Fibroblast of gingiva (primary cell): ENCODE results near the gene CYP2W1.
A peak's percentile ranks its signal among the peaks of the same experiment; 100 is the strongest.

Experiments
- DNase-seq: peaks from one replicate; pipeline ENCODE4 v3.0.0-alpha.2; 2011; ENCODE audit warnings: low read depth

Gene CYP2W1

DNA sequence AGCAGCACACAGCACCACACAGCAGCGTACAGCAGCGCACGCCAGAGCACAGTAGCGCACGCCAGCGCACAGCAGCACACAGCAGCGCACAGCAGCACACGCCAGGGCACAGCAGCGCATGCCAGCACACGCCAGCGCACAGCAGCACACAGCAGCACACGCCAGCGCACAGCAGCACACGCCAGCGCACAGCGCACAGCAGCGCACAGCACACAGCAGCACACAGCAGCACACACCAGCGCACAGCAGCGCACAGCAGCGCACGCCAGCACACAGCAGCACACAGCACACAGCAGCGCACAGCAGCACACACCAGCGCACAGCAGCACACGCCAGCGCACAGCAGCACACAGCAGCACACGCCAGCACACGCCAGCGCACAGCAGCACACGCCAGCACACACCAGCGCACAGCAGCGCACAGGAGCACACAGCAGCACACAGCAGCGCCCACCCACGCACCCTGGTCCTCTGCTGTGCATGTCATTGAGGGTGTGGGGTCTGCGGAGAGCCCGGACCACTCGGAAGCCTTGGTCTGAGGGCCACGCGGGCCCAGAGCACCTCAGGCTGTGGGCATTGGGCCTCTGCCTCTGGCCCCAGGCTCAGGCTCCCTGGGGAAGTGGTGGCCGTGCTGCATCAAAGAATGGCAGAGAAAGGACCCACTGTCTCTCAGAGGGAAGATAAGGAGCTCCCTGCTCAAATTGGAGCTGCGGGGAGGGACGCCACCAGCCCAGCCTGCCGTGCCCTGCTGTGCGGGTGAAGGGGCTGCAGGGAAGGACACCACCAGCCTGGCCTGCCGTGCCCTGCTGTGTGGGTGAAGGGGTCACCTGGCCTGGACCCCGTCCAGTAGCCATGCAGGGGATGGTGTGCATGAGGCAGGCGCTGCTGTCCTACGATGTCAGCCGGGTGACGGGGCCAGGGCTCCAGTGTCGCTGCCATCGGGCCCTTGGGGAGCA lies 33.9 kb downstream of the CYP2W1 start:
- DNase-seq, result no peak

DNA sequence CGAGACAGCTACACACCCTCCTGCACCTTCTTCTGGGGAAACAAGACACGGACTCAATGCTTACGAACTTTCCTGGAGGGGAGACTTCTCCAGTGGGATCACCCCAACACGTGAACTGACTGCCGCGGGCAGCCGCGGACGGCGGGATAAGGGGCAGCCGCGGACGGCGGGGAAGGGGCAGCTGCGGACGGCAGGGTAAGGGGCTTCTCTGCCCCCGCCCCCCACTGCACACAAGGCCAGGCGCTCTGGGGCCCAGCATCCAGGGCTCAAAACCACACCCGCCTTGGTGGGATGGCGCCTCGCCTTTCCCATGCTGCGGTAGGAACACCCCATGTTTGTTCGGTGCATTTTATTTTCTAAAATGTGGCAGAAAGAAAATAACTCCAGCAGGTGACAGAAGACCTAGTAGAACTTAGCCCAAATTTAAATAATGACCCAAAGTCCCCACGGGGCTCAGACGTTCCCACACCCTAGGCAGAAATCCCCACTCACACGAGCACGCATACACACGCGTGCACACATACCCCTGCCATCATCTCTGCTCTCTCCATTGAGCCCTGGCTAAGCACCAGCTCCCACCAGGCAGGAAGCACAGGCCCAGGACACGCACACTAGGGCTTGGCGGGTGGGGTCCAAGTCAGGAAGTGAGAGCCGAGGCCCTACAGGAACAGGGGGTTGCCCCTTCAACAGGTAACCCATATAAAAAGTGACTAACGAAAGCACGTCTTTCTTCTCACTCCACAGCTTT lies 34.8 kb downstream of the CYP2W1 start:
- DNase-seq, result no peak

DNA sequence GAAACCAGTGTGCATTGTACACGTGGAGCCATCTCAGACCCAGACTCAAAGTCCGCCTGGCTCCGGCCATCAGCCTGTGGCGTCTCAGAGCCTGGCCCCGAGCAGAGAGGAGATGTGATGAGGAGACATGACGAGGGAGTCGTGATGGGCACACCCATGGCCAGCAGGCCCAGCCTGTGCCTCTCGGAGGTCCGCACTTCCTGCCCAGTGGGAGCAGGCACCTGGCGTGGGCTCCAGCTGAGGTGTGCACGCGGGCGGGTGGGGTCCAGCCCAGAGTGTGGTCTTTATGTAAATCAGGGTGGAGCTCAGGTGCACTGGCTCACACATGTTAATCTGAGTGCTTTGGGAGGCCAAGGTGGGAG lies 35.3 kb downstream of the CYP2W1 start:
- DNase-seq, result no peak

DNA sequence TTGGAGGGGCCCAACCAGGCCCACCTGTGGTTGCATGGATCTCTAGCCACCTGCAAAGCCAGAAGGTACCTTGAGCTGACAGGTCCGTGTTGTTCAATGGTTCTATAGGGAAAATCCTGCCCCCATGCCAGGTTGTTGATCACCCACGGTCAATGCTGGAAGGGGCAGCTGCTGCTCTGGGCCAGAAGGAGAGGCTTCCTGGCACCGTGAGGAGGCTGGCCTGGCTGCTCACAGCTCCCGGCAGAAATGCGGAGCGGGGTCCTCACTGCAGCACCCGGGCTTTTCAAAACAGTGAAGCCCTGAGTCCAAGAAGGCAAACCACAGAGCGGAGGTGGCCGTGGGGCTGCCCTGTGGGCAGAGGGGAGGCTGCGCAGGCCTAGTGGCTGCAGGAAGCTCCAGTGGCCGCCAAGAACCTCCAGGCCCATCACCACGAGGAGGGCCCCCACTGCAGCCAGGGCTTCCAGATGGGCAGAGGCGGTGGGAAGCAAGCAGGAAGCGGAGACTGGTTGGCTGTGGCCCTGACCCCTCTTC lies 36.3 kb downstream of the CYP2W1 start:
- DNase-seq, result no peak

DNA sequence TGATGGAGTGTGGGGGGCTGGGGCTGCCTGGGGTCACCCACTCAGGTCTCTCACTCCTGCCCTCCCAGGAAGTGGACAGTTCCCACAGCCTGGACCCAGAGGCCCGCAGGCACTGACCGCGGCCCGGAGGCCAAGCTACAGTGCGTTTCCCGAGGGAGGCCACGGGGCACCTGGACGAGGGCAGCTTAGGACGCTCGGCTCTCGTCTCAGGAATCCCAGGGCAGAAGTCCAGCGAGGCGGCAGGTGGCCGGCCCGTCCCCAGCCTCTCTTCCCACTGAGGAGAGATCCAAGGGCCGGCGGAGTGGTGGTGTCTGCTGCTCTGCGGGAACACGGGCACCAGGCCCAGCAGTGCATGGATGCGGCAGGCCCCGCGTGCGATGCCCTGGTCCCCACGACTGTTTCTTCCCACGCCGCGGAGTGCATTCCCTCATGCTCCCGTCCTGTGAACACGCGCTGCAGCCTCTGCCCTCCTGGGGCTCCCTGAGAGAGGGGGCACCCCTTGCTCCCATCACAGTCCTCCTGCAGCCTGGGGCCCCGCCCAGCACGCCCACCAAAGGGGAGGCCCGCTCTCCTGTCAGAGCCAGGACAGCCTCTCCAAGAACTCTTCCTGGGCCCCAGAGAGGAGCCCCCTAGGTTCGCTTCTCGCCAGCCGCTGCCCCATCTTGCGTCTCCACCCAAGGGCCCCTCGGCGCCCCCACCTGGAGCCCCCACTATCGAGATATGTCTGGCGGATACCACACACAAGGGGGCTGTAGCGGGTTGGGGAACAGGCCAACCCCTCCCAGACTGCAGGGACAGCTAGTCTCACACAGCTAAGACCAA lies 37.0 kb downstream of the CYP2W1 start:
- DNase-seq, result no peak

DNA sequence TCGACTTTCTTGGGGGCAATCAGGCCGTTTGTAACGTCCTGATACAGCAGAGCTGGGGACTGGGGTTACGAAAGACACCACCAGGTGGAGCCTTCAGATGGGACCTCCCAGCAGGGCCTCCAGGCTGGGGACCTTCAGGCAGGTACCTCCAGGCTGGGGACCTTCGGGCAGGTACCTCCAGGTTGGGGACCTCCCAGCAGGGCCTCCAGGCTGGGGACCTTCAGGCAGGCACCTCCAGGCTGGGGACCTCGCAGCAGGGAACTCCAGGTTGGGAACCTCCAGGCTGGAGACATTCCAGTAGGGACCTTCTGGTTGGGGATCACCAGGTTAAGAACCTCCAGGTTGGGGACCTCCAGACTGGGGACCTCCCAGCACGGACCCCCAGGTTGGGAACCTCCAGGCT lies 37.9 kb downstream of the CYP2W1 start:
- no peak for DNase-seq

DNA sequence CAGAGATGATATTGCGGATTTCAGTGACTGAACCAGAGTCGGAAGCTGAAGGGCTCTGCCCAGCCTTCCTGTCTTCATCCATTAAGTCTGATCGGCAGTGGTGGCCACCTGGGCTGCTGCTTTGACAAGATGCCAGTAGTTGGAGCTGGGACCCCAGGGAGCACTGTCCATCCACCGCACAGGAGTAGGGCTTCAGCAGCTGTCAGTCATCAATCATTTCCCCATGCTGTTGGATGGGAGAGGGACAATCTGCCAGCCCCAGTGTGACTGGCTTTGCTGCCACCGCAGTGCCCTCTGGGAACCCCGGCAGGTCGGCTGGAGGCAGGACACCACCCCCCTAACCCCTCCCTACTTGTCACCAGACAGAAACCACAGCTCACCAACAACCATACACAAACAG lies 38.4 kb downstream of the CYP2W1 start:
- DNase-seq, result no peak

DNA sequence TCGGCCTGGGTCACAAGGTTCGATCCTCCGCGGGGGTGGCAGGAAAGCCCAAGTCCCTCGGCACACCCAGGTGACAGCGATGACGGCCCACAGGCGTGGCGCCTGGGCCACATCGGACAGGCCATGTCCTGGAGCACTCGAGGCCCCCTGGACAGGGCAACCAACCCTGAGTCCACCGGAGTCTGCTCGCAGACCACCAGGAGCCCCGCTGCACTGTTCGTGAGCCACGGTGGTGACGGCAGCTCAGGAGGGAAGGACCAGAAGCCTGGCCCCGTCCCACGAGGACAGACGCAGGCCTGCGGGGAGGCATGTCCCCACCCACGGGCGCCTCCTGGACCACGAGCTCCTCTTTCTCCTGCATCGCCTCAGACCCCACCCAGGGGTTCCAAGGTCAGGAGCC lies 39.0 kb downstream of the CYP2W1 start:
- no peak for DNase-seq

DNA sequence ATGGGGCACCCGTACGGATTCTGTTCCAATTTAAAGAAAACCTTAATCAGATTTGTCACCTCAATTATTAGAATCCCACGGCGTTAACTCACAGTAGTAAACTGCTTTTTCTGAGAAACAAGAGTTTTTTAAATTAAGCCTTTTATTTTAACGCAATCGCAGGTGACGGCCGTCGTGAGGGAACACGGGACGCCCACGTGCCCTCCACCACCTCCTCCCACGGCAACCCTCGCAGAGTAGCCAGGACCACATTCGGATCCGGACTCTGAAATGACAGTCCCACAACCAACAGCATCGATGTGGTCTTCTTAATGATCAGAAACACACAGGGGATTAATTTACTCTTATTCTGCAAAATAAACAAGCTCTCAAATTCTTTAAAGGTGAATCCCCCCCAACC lies 39.4 kb downstream of the CYP2W1 start:
- DNase-seq, result no peak

DNA sequence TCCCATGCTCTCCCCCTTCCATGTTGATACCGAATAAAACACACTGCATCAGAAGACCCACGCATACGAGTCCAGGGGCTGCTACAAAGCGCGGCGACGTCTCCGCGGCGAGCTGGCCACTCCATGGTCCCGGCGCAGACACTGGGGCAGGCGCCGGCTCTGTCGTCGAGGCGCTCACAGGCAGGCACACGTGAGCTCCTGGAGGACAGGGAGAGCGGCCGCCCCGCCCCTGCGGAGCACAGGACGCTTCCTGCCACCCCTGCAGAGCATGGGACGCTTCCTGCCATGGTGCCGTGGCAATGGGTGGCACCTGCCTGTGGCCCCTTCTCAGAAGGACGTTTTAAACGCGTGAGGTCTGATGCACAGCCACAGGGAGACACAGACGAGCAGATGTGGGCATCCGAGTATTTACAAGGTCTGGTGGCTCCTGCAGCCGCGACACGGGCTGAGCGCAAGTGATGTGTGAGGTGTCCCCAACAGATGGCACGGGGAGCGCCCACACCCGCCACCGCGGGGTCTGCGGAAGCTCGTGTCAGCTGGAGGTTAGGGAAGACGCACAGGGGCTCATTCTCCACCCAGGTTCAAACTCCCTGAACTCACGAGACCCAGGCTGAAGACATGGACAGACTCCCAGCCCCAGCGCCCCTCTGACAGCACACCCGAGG lies 40.0 kb downstream of the CYP2W1 start:
- no peak for DNase-seq

DNA sequence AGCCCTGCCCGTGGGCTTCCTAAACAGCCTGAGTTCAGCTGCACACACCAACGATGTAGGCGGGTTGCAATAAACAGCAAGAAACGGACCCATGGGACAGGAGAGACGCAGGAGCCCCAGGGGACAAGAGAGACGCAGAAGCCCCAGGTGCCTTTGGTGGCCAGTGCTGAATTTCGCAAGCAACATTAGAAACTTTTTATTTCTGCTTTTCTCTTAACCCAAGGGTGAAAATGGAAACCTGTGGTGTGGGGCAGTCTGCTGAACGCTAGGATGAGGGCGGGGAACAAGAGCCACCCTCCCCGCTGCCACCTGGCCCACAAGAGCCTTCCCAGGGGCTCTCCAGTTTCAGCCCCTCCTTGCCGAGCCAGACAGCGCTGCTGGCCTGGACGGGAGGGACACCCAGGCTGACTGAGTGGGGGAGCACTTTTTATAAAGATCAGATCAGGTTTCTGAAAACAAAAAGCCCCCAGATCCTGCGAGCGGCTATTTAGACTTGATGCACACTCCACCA lies 41.4 kb downstream of the CYP2W1 start:
- DNase-seq, result no peak

DNA sequence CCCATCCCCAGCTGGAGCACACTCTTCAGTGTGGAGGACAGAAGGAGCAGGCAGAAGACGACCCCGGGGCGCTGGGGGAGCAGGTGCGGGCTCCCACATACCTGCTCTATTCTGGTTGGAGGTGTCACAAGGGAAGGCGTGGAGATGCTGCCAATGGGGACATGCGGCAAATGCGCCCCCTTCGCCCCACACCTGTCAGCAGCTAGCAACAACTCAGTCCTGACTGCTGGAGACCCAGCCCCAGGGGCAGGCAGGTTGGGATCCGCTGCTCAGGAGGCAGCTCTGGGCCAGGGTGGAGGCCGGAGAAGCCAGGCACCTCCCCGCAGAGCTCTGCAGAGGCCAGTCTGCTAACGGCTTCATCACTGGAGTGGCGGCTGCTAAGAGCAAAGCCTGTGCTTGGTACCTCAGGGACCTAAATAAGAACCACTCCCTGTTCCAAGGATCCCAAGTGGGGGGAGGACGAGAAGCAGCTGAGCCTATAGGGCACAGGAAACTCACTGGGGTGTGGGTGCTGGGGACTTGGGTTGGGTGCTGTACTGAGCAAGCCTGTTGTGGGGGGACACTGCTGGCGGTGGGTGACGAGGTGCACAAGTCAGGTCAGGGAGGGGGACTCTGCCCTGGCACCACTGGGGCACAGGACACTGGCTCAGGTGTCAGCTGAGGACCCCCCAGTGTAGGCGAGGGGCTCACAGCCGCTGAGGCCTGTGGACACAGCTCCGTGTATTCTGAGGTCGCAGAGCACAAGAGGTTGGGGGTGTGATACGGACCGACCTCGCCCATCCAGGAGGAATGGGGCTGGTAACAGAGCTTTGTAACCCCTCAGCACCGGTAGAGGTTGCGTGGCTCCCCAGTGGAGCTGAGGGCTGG lies 42.1 kb downstream of the CYP2W1 start:
- DNase-seq, result no peak

DNA sequence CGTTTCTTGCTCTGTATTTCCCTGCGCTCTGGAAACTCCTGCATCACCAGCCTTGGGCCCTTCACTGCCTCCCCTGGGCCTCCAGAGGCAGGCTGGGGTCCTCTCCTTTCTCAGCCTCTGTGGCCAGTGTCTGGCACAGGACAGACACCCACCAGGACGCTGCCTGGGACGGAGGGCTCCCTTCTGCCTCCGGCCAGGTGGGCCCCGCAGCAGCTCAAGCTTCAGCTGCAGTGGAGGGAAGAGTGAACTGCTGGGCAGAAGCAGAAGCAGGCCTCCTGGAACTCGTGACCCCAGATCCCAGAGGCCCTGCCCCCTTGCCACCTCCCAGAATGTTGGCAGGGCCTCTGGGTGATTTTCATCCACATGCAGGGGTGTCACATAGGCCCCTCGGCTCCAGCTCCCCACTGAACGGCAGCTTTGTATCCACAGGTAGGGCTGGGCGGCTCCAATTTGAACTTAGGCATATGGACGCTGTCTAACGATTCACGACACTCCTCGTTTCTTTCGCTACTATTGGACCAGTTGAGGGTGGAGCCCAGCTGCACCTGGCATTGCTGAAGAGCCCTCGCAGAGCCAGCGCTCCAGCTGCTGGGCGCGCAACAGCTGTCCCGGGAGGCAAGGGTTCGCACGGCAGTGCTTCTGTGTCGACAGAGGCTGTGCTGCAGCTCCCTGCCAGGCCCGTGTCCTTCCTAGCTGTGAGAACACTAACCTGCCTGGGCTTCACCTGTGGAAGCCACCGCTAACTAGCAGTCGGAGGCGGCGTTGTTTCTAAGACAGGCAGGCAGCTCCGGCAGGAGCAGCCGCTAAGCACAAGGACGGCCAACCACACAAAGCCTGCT lies 43.0 kb downstream of the CYP2W1 start:
- DNase-seq, result no peak

DNA sequence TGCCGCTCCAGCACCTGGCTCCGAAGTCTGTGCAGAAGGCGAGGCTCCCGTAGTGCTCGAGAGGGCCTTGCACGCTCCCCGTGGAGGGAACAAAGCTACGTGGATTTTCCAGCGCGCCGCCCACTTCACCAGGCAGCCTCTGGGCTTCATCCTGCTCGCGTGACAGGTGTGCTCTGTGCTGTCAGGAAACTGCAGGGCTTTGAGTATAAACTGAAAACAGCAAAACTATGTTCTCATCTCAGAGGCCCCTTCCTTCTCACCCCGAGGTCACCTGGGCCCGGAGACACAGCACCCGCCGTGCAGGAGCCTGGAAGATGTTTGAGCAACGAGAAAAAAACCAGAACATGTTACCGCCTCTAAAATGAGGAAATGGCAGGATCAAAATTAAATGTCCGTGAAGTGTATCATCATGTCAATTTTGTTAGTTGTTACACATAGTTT lies 43.8 kb downstream of the CYP2W1 start:
- DNase-seq, result no peak

DNA sequence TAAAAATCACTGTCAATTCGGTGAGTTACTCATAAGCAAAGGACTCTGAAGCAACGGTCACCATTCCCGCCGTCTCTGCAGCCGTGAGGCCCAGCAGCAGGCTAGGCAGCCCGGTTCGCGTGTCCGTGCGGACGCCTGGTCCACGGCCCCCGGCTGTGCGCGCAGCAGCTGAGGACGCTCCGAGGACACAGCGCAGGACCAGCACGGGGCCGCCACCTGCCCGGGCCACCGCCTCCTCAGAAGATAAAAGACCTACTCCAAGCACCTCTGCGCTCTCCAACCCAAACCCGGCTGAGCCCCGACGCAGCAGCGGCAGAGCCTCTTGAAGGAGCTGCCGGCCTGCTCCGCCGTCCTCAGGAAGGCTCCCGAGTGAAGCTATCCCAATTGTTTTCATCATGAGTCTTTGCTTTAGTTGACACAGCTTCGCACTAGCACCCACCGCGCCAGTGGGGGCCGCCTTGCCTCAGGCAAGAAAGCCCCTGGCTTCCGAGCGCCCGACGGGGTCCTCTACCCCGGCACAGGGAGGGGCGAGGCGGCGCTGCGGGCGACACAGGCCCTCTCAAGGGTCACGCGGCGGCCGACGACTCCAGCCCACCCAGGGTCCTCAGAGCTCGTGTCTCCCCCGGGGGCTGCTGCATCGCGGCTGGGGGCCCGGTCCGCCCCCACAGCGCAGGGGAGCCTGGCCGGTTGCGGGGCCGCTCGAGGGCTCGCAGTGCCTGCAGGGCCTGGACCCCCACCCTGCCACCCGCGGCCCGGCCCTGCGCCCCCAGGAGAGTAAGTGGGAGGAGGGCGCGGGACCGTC lies 44.5 kb downstream of the CYP2W1 start:
- peak; percentile 25 for DNase-seq

DNA sequence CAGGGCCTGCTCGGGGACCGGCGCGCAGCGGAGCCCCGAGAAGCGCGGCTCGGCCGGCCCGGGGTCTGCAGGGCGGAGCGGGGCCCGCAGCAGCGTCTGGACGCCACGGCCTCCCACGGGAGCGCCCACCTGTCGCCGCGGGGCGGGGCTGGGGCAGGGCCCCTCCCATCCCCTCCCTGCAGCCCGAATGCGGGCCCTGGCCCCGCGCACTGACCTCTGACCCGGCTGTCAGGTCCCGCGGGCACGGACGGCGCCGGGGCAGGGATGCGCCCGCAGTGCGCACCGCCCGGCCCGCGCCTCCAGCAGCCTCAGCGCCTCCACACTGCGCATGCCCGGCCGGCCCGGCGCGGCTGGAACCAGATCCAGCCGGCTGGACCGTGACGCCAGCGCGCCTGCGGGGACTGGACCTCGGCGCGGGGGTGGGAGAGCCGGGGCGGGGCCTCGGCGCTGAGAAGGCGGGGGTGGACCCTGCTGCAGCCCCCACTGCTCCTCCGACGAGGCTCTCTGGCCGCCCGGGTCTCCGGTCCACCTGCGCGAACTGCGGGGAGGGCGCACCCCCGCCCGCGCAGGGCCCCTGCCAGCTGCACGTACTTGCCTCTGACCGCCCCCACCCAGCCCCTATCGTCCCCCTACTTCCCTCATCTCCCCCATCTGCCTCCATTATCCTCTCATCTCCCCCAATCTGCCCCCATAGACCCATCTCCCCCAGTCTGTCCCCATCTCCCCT lies 45.2 kb downstream of the CYP2W1 start:
- peak; percentile 83 for DNase-seq

DNA sequence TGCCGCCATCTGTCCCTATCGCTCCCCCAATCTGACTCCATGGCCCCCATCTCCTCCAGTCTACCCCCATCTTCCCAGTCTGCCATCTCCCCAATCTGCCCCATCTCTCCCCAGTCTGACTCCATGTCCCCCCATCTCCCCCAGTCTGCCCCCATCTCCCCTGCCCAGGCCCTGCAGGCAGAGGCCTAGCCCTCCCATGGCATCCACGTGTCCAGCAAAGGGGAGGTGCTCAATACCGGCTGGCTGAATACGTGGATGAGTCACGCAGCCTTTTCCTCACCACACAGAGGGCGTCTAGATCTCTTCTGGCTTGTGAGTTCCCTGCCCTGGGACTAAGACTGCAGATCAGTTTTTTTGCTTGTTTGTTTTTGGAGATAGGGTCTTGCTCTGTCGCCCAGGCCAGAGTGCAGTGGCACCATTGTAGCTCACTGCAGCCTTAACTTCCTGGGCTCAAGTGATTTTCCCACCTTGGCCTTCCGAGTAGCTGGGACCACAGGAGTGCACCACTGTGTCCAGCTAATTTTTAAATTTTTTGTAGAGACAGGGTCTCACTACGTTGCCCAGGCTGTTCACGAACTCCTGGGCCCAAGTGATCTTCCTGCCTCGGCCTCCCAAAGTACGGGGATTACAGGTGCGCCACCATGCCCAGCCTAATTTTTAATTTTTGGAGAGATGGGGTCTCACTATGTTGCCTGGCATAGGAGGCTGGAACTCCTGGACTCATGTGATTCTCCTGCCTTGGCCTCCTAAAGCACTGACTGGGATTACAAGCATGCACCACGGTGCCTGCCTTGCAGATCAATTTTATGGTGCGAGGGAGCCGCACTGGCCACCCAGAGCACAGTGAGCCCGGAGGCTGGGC lies 46.0 kb downstream of the CYP2W1 start:
- DNase-seq, result peak; percentile 87
